Stimulated activated CD4-positive, alpha-beta T cell treated with anti-CD3 and anti-CD28 coated beads, Interleukin-2, amount 100 ng/mL, for 48 hours (primary cell): Measurements from ENCODE around the gene CD300LF.

Source experiments
- DNase-seq, 2 donors: peaks; one replicate each; pipeline ENCODE4 v3.0.0-alpha.2; 2020

Gene CD300LF

DNA sequence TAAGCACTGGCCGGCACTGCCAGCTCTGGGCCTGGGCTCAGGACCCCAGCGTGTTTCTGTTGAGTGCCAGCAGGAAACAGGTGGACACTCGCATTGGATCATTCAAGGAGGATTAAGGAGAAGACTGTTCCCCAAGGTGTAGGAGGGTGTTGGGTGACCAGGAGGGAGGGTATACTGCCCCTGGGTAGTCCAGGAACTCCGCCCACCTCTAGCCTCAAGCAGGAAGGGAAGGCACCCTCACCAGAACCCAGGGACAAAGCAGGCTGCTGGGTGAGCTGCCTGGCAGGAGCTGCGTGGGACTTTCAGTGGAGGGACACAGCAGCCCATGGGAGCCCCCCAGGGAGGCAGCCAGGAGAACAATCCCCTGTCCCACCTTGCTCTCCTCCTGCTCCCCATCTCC is 16.6 kb upstream of the CD300LF start:
- DNase-seq: no peak

GRCh38 chr17:74728702-74729075 is 16.0 kb upstream of the CD300LF start:
- DNase-seq: no peak

- no peak for DNase-seq
These were observed 15.4 kb upstream of the CD300LF start for GRCh38 chr17:74728033-74728701.

DNA sequence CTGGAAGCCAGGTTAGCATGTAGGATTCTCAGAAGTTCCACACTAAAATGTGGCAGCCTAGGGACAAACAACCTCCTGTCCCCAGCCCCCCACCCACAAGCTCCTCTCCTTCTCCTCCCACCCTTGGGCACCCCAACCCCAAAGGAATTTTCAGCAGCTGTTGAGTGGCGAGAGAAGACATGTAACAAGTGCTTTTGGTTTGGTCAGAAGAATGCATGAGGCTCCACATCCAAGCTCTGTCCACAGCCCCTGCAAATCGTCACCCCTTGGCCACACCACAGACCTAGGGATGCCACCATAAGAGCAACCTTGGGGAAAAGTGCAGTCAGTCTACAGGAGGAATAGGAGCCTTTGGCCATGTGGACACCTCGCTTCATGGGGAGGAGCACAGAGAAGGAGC is 12.4 kb upstream of the CD300LF start:
- DNase-seq: no peak

GRCh38 chr17:74723891-74724290 is 11.2 kb upstream of the CD300LF start:
- DNase-seq: no peak

DNA sequence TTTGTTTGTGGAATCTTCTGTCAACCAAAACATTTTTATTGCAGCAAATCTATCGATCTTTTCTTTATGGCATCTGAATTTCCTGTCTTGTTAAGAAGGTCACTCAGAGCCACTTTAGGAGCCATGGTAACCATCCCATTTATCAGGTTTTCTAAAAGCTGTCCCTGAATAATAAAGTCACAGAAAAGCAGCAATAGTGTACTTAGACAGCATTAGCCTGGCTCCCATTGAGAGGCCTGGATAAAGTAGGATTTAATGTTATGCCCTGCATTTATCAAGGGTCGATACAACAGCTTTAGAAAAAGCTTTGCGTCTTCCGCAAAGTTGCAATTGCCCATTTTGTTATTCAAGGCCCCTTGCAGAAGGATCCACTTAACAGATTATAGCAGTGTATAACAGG is 10.1 kb upstream of the CD300LF start:
- DNase-seq: no peak

DNA sequence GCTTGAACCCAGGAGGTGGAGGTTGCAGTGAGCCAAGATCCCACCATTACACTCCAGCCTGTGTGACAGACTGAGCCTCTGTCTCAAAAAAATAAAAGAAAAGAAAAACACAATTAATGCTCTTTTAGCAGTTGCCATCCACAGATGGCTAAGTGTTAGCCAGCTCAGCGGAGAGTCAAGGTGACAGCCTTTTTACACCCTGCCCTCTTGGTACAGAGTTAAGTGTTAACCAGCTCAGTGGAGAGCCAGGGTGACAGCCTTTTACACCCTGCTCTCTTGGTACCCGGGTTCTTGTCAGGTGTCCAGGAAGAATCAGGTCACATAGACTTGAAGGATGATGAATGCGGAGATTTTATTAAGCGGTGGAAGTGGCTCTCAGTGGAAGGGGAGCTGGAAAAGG is 7.8 kb upstream of the CD300LF start:
- DNase-seq: no peak

- no peak for DNase-seq
These were observed 2.4 kb upstream of the CD300LF start for GRCh38 chr17:74715144-74715543.

DNA sequence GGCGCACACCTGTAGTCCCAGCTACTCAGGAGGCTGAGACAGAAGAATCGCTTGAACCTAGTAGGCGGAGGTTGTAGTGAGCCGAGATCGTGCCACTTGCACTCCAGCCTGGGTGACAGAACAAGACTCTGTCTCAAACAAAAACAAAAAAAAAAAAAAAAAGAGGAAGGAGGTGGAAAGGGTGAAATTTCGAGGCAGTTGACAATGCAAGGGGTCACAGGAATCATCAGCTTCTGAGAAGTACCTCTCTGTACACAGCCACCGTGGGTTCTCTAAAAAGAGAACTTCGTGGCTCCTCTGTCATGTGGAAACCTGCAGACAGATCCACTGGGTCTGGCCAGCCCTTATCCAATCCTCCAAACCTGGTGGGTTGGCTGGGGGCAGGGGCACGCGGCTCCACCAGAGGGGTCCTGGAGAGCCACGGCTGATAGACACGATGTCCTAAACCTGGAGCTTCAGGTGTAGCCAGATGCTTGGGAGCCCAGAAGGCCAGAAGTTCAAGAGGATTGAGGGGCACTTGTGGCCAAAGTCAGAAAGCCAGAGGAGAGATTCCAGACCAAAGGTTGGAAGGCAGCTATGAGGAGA is 540 bp upstream of the CD300LF start:
- no peak for DNase-seq

DNA sequence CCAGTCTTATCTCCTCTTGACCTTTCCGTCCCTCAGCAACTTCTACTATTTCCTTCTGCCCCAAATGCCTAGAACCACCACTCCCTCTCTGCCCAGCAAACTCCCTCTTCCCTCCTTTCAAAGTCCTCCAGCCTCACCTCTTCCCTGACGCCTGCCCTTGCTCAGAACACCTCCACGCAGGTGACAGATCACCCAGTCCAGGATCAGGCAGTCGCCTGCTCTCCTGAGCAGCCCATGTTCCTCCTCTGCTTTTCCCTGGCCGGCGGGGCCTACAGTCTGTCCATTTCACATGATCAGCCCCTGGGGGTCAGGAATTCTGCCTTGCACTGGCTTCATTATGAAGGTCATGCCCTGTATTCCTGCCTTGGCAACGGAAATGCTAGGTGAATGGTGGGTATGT is 422 bp downstream of the CD300LF start:
- no peak for DNase-seq

- no peak for DNase-seq
These were observed 1.5 kb downstream of the CD300LF start for GRCh38 chr17:74711058-74711824.

DNA sequence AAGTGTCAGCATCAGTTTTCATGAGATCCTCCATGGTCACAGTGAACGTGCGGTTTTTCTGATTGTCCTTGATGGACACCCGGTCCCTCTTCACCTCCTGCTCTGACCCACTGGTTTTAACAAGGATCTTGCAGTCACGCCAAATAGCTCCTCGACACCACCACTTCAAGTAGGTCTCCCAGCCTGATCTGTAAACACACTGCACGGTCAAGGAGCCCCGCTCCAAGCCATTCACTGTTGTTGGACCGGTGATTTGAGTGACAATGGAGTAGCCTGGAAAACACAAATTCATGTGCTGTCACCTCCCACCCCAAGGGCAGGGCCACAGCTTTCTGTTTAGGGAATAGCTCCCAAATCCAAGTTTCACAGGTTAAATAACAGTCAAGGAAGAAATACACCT is 8.2 kb downstream of the CD300LF start:
- no peak for DNase-seq

DNA sequence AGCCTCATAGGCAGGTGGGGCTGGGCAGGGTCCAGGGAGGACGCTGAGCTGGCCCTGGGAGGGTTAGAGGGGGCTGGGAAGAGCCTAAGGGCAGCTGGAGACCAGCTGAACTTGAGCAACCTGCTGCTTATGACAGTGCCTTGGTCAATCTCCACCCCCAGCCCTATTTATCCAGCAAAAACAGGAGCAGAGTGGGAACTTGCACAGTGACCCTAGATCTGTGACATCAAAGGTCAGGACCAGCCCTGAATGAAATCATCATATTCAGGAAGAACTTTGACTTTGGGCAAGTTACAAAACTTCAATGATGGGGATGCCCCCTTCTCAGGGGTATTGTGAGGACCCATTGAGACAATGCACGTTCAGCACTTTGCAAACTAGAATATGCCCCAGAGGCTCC is 9.4 kb downstream of the CD300LF start:
- DNase-seq: no peak

DNA sequence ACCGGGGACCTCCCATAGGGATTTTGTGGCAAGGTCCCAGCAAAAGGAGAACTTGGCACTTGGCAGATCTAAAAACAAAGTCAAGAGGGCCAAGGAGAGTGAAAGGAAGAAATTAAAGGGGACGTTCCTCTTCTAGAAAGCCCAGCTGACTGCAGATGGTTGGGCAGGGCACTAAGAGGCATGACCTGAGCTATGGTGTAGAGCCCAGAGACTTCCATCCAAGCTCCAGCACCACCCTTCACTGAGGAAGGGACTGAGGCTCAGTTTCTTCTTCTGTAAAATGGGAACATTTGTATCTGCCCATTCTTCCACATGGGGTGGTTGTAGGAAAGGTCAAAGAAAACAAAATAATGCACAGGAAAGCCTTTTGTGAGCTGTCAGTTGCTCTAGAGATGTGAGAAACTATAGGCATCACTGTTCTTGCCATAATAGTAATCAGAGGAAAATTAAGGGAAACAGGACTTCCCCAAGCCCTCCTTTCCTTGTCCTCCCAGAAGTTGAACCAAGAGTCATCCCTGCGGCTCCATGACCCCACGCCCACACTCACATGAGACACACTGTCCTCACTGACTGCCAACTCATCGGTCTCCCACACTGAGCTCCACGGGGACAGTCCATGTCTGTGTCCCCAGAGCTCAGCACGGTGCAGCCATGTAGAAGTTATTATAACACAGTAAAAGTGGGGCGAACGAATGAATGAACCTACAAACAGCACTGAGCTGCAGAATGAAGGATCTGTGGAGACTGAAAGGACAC is 10.4 kb downstream of the CD300LF start:
- DNase-seq: no peak

- DNase-seq: no peak
These were observed 13.5 kb downstream of the CD300LF start for GRCh38 chr17:74699236-74699635.

DNA sequence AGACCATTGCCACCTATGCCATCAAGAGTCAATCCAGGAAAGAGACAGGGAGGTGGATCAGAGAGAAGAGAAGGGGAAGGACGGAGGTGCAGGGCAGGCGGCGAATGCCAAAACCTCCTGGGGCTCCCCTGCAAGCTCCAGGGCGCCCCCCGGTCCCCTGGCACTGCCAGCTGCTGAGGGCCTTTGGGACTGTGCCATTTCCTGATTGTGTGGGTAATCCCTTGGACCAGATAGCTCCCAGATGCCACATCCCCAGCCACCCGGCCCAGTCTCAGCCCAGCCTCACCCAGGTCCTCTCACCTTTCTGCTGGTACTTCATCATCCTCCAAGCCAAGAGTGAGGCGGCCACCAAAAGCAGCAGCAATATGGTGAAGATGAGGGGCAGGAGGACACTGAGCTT is 14.7 kb downstream of the CD300LF start:
- DNase-seq: no peak

- no peak for DNase-seq
These were observed 15.2 kb downstream of the CD300LF start for GRCh38 chr17:74697515-74697914.

DNA sequence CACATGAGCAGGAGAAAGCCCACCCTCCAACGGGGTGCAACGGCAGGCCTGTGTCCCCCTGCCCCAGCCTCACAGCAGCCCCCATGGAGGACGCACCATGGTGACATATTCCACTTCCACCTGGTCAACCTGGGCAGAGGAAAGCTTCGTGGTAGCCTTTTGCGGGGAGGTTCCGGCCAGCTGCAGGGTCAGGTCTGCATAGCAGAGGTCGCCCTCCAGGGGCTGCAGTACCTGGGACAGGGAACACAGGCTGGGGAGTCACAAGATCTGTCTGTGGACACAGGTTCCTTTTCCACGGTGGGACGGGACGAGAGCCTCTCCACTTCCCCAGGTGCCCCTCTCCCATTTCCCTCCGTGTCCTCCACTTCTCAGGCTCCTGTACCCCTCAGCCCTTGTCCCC is 17.1 kb downstream of the CD300LF start:
- no peak for DNase-seq

DNA sequence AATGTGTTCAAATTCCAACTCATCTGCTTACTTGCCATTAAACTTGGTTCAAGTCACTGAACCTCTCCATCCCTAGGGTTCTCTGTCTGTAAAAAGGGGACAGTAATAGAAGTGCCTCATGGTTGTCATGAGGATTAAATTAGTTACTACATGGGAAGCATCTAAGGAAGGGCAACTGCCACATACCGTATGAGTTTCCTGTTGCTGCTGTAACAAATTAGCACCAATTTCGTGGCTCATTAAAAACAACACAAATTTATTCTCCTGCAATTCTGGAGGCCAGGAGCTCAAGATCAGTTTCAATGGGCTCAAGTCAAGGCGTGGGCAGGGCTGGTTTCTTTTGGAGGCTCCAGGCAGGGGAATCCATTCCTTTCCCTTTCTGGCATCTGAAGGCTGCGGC is 18.6 kb downstream of the CD300LF start:
- DNase-seq: no peak

DNA sequence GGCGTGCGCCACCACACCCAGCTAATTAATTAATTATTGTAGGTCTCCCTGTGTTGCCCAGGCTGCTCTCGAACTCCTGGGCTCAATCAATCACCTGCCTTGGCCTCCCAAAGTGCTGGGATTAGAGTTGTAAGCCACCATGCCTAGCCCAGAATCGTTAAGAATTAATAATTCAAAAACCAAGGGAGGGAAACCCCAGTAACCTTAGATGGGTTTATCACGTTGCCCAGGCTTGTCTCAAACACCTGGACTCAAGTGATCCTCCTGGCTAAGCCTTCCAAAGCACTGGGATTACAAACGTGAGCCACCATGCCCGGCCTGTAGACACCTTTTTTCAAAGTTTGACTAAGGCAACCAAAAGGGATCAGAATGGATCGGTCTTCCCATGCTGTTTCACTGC is 21.6 kb downstream of the CD300LF start:
- no peak for DNase-seq

DNA sequence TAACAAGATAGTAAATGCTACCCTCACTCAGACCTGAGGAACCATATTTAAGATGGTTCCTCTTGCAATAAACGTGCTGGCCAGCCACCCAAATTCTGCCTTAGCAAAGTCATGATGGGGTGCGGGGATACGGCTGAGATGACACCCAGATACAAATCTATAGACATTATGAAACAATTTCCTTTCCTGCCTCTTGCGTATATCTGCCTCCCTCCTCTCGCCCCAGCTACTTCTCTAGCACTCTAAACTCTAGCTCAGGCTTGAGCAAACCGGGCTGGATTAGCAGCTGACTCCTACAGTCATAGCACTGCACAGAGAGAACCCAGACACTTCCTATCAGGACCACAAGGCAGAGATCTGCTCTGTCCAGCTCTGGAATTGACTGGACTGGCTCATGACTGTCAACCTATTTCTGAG is 22.3 kb downstream of the CD300LF start:
- no peak for DNase-seq

DNA sequence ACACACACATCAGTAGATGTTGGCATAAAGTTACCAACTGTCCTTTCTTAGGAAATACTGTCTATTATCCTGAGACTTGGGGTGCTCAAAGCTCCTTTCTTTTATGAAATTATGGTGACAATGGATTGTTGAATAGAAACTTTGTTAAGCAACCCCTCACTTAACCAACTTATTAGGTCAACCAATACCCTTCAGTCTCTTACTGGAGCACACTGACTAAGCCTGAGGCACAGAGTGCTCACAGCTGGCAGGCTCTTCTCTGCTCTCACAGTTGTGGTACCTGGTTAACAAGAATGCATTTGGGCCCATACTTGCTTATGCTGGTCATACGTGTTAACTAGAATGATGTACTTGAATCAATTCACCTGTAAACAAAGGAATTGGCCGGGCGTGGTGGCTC is 24.8 kb downstream of the CD300LF start:
- DNase-seq: no peak

DNA sequence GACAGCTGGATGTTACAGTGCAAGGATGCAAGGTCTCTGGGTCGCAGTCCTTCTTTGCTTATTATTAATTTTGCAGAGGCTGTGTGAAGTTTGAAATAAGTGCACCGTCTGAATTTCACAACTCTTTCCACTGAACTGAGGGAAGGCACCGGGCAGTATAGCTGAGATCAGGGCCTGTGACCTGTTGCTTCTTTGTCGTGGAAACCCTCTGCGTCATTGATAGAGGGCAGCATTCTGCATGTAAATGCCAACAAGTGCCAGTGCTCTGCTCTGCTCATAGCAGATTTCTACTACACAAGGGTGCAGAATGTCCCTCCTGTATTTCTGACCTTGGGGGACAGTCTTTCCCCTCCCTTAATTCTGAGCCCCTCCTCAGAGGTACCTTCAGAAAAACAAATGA is 26.0 kb downstream of the CD300LF start:
- DNase-seq: no peak
